ENCODE measurements around the gene CCDC88C.

The CCDC88C gene

DNA sequence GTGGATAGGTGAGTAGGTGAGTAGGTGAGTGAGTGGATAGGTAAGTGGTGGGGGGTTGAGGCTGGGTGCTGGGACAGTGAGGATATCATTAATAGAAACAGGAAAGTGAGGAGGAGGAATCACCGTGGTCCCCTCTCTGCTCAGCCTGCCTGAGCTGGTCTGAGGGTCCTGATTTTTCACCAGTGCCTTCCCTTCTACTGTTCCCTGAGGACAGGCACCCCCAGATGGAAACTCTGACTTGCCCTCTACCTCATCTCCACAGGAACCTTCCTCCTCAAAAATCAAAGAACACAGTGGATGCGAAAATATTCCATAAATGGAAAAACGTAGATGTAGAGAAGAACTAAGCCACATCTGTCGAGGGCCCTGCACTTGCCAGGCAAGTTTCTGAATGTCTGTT is 175.0 kb downstream of the CCDC88C start:
- no peaks in the 10 kb centered on the region for H3K9me3 ChIP-seq
- TF ChIP-seq CTCF (IDR thresholded peaks at IDR 0.05), result no peak
- no peak overlapping the region for H3K4me3 ChIP-seq
- intact Hi-C loops (cut with DNase I; ENCODE audit: low total_unique reads), result no loop called here
- no peak for DNase-seq
- no peaks in the 10 kb centered on the region for H3K27me3 ChIP-seq
- no peak overlapping the region for H3K27ac ChIP-seq
- no peaks in the 10 kb centered on the region for H3K36me3 ChIP-seq
- peaks cover 0 to 18% (median 0%) of the 10 kb centered on the region in 4 donors for H3K4me1 ChIP-seq

- no peak overlapping the region for H3K27ac ChIP-seq
- no peak for TF ChIP-seq CTCF (IDR thresholded peaks at IDR 0.05)
Observed at GRCh38 chr14:91241863-91242262, 175.8 kb downstream of the CCDC88C start.

GRCh38 chr14:91238661-91239060 is 179.0 kb downstream of the CCDC88C start:
- H3K27me3 ChIP-seq, result no peaks in the 10 kb centered on the region
- no peak for DNase-seq
- TF ChIP-seq CTCF (IDR thresholded peaks at IDR 0.05), result no peak
- H3K9me3 ChIP-seq, result peaks cover 0 to 10% (median 3%) of the 10 kb centered on the region in 3 donors
- no peaks in the 10 kb centered on the region for H3K36me3 ChIP-seq
- H3K4me1 ChIP-seq, result peaks cover 0 to 5% (median 0%) of the 10 kb centered on the region in 4 donors
- H3K27ac ChIP-seq, result no peak overlapping the region
- no peak overlapping the region for H3K4me3 ChIP-seq
- intact Hi-C loops (cut with DNase I; ENCODE audit: low total_unique reads), result no loop called here

More at GRCh38 chr14:91241863-91242262, 175.8 kb downstream of the CCDC88C start:
- intact Hi-C loops (cut with DNase I; ENCODE audit: low total_unique reads), result no loop called here
- no peaks in the 10 kb centered on the region for H3K36me3 ChIP-seq
- H3K4me1 ChIP-seq, result peaks cover 0 to 18% (median 0%) of the 10 kb centered on the region in 4 donors
- DNase-seq, result no peak
- no peaks in the 10 kb centered on the region for H3K27me3 ChIP-seq
- no peak overlapping the region for H3K4me3 ChIP-seq
- no peaks in the 10 kb centered on the region for H3K9me3 ChIP-seq

DNA sequence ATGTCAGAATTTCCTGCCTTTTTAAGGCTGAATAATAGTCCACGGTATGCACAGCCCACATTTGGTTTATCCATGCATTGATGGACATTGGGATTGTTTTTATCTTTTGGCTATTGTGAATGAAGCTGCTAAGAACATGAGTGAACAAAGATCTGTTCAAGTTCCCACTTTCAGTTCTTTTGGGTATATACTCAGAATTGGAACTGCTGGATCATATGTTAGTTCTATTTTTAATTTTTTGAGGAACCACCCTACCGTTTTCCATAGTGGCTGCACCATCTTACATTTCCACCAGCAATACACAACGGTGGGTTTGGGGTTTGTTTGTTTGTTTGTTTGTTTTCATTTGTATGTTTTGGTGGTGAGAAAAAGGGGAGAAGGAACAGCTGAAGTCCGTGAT is 179.5 kb downstream of the CCDC88C start:
- H3K27ac ChIP-seq, result no peak overlapping the region
- peaks cover 0 to 13% (median 3%) of the 10 kb centered on the region in 3 donors for H3K9me3 ChIP-seq
- no peak for TF ChIP-seq CTCF (IDR thresholded peaks at IDR 0.05)
- no peak overlapping the region for H3K4me3 ChIP-seq
- intact Hi-C loops (cut with DNase I; ENCODE audit: low total_unique reads), result no loop called here
- no peaks in the 10 kb centered on the region for H3K4me1 ChIP-seq
- no peaks in the 10 kb centered on the region for H3K27me3 ChIP-seq
- no peak for DNase-seq
- no peaks in the 10 kb centered on the region for H3K36me3 ChIP-seq

GRCh38 chr14:91237219-91237618 is 180.4 kb downstream of the CCDC88C start:
- H3K4me1 ChIP-seq, result no peaks in the 10 kb centered on the region
- H3K9me3 ChIP-seq, result peaks cover 0 to 13% (median 3%) of the 10 kb centered on the region in 3 donors
- no peaks in the 10 kb centered on the region for H3K36me3 ChIP-seq
- intact Hi-C loops (cut with DNase I; ENCODE audit: low total_unique reads), result no loop called here
- no peaks in the 10 kb centered on the region for H3K27me3 ChIP-seq
- no peak for DNase-seq
- no peak for TF ChIP-seq CTCF (IDR thresholded peaks at IDR 0.05)
- H3K27ac ChIP-seq, result no peak overlapping the region
- no peak overlapping the region for H3K4me3 ChIP-seq

- H3K4me1 ChIP-seq, result no peaks in the 10 kb centered on the region
- H3K4me3 ChIP-seq, result no peak overlapping the region
- peaks cover 0 to 12% (median 0%) of the 10 kb centered on the region in 3 donors for H3K36me3 ChIP-seq
- H3K27me3 ChIP-seq, result no peaks in the 10 kb centered on the region
- no peak for DNase-seq
- intact Hi-C loops (cut with DNase I; ENCODE audit: low total_unique reads), result no loop called here
- no peak overlapping the region for H3K27ac ChIP-seq
- H3K9me3 ChIP-seq, result peaks cover 0 to 13% (median 10%) of the 10 kb centered on the region in 3 donors
- TF ChIP-seq CTCF (IDR thresholded peaks at IDR 0.05), result no peak
Observed at GRCh38 chr14:91235841-91236240, 181.8 kb downstream of the CCDC88C start.

Measured in tibial artery (tissue), 4 donors.